Measurements from ENCODE around the gene GPR18.

Gene GPR18

GRCh38 chr13:99289674-99290337, 31.6 kb upstream of the GPR18 start:
- DNase-seq = no peak

GRCh38 chr13:99289271-99289670, 31.1 kb upstream of the GPR18 start:
- no peak for DNase-seq

GRCh38 chr13:99288089-99288488, 29.9 kb upstream of the GPR18 start:
- DNase-seq = no peak

GRCh38 chr13:99287551-99287950, 29.4 kb upstream of the GPR18 start:
- DNase-seq = no peak

GRCh38 chr13:99285432-99286182, 27.4 kb upstream of the GPR18 start:
- no peak for DNase-seq

- DNase-seq = peak in 1 of 2 experiments; percentile 31
Observed at GRCh38 chr13:99282264-99283231, 24.4 kb upstream of the GPR18 start.

GRCh38 chr13:99281811-99282263, 23.7 kb upstream of the GPR18 start:
- DNase-seq = peak; percentile 76 to 81

GRCh38 chr13:99280166-99280565, 22.0 kb upstream of the GPR18 start:
- DNase-seq = peak; percentile 71 to 83

GRCh38 chr13:99279637-99280036, 21.5 kb upstream of the GPR18 start:
- no peak for DNase-seq

- no peak for DNase-seq
Observed at GRCh38 chr13:99278843-99279242, 20.7 kb upstream of the GPR18 start.

GRCh38 chr13:99278200-99278599, 20.0 kb upstream of the GPR18 start:
- peak; percentile 87 to 88 for DNase-seq

GRCh38 chr13:99277629-99278028, 19.4 kb upstream of the GPR18 start:
- no peak for DNase-seq

GRCh38 chr13:99276706-99277105, 18.5 kb upstream of the GPR18 start:
- no peak for DNase-seq

- peak in 1 of 2 experiments; percentile 22 for DNase-seq
Observed at GRCh38 chr13:99275093-99275469, 16.9 kb upstream of the GPR18 start.

GRCh38 chr13:99273128-99273527, 14.9 kb upstream of the GPR18 start:
- no peak for DNase-seq

GRCh38 chr13:99272481-99272880, 14.3 kb upstream of the GPR18 start:
- DNase-seq = no peak

GRCh38 chr13:99271249-99271648, 13.1 kb upstream of the GPR18 start:
- no peak for DNase-seq

- DNase-seq = peak in 1 of 2 experiments; percentile 32
Observed at GRCh38 chr13:99270518-99270917, 12.3 kb upstream of the GPR18 start.

- DNase-seq = peak; percentile 83 to 90
Observed at GRCh38 chr13:99269627-99270241, 11.6 kb upstream of the GPR18 start.

- DNase-seq = no peak
Observed at GRCh38 chr13:99268822-99269221, 10.6 kb upstream of the GPR18 start.

- no peak for DNase-seq
Observed at GRCh38 chr13:99267927-99268326, 9.7 kb upstream of the GPR18 start.

GRCh38 chr13:99266827-99267226, 8.6 kb upstream of the GPR18 start:
- no peak for DNase-seq

Measured in AML-193 (cell line).